ENCODE measurements around the gene SEPTIN10. TPM values are rescaled to one million over a fixed set of nuclear protein-coding genes. Genes with fewer than 3 reads are reported as not detected.
A peak's percentile ranks its signal among the peaks of the same experiment; 100 is the strongest.

The SEPTIN10 gene
- total and polyA plus RNA-seq, 5 donors from 2014 or later = 1.1 to 5.6 (median 4.8) TPM

- H3K27me3 ChIP-seq (ENCODE audit: control insufficient read depth, insufficient read depth, low read length) = no peaks in the 10 kb centered on the region
- no peak for ATAC-seq (ENCODE audit: low read depth in 2 of 2)
- H3K4me3 ChIP-seq (ENCODE audit: low read depth, low read length) = no peak overlapping the region
- Mint-ChIP-seq H3K36me3 (no peaks in the 10 kb centered on the region), H3K9me3 (peaks cover 0 to 3% (median 0%) of the 10 kb centered on the region in 7 donors), H3K27ac (peak overlapping the region in 1 of 3 donors; percentile 53), H3K4me3 (no peak overlapping the region), H3K27me3 (no peaks in the 10 kb centered on the region), H3K4me1 (peaks cover 5 to 13% (median 7%) of the 10 kb centered on the region in 4 donors)
- H3K36me3 ChIP-seq (ENCODE audit: control insufficient read depth, insufficient read depth, low read length) = no peaks in the 10 kb centered on the region
- H3K27ac ChIP-seq (ENCODE audit: insufficient read depth, low read length, poor library complexity, severe bottlenecking) = no peak overlapping the region
- H3K9me3 ChIP-seq (ENCODE audit: control insufficient read depth in 2 of 2, low read length in 2 of 2) = no peaks in the 10 kb centered on the region
- H3K4me1 ChIP-seq (ENCODE audit: control insufficient read depth, insufficient read depth, low read length, poor library complexity, severe bottlenecking) = no peaks in the 10 kb centered on the region
- DNase-seq = no peak
Measured at GRCh38 chr2:109638795-109639194, 25.0 kb upstream of the SEPTIN10 start.

GRCh38 chr2:109637749-109638570 lies 24.2 kb upstream of the SEPTIN10 start:
- Mint-ChIP-seq H3K4me3 (peak overlapping the region in 3 of 4 donors; percentile 1 to 90 (median 46)), H3K27ac (peak overlapping the region; percentile 47 to 75 (median 53)), H3K4me1 (peaks cover 6 to 13% (median 9%) of the 10 kb centered on the region in 4 donors), H3K9me3 (peaks cover 0 to 3% (median 0%) of the 10 kb centered on the region in 7 donors), H3K27me3 (no peaks in the 10 kb centered on the region), H3K36me3 (no peaks in the 10 kb centered on the region)
- no peaks in the 10 kb centered on the region for H3K9me3 ChIP-seq (ENCODE audit: control insufficient read depth in 2 of 2, low read length in 2 of 2)
- DNase-seq (peak in 2 of 3 donors; percentile 31 to 62), ATAC-seq (ENCODE audit: low read depth in 2 of 2) (peak; percentile 57 to 84)
- peak overlapping the region; percentile 42 for H3K4me3 ChIP-seq (ENCODE audit: low read depth, low read length)
- H3K27ac ChIP-seq (ENCODE audit: insufficient read depth, low read length, poor library complexity, severe bottlenecking) = no peak overlapping the region
- no peaks in the 10 kb centered on the region for H3K4me1 ChIP-seq (ENCODE audit: control insufficient read depth, insufficient read depth, low read length, poor library complexity, severe bottlenecking)
- H3K36me3 ChIP-seq (ENCODE audit: control insufficient read depth, insufficient read depth, low read length) = no peaks in the 10 kb centered on the region
- no peaks in the 10 kb centered on the region for H3K27me3 ChIP-seq (ENCODE audit: control insufficient read depth, insufficient read depth, low read length)

GRCh38 chr2:109636317-109636716 lies 22.6 kb upstream of the SEPTIN10 start:
- H3K36me3 ChIP-seq (ENCODE audit: control insufficient read depth, insufficient read depth, low read length) = no peaks in the 10 kb centered on the region
- Mint-ChIP-seq H3K4me3 (no peak overlapping the region), H3K27ac (no peak overlapping the region), H3K27me3 (no peaks in the 10 kb centered on the region), H3K9me3 (peaks cover 0 to 3% (median 0%) of the 10 kb centered on the region in 7 donors), H3K4me1 (peaks cover 6 to 13% (median 9%) of the 10 kb centered on the region in 4 donors), H3K36me3 (no peaks in the 10 kb centered on the region)
- no peak for ATAC-seq (ENCODE audit: low read depth in 2 of 2)
- H3K27me3 ChIP-seq (ENCODE audit: control insufficient read depth, insufficient read depth, low read length) = no peaks in the 10 kb centered on the region
- H3K9me3 ChIP-seq (ENCODE audit: control insufficient read depth in 2 of 2, low read length in 2 of 2) = no peaks in the 10 kb centered on the region
- DNase-seq = no peak
- no peaks in the 10 kb centered on the region for H3K4me1 ChIP-seq (ENCODE audit: control insufficient read depth, insufficient read depth, low read length, poor library complexity, severe bottlenecking)
- H3K27ac ChIP-seq (ENCODE audit: insufficient read depth, low read length, poor library complexity, severe bottlenecking) = no peak overlapping the region
- H3K4me3 ChIP-seq (ENCODE audit: low read depth, low read length) = no peak overlapping the region

GRCh38 chr2:109635426-109636304 lies 21.9 kb upstream of the SEPTIN10 start:
- DNase-seq (no peak), ATAC-seq (ENCODE audit: low read depth in 2 of 2) (no peak)
- Mint-ChIP-seq H3K4me3 (no peak overlapping the region), H3K36me3 (no peaks in the 10 kb centered on the region), H3K27me3 (no peaks in the 10 kb centered on the region), H3K27ac (no peak overlapping the region), H3K9me3 (peaks cover 0 to 3% (median 0%) of the 10 kb centered on the region in 7 donors), H3K4me1 (peaks cover 6 to 13% (median 9%) of the 10 kb centered on the region in 4 donors)
- no peaks in the 10 kb centered on the region for H3K4me1 ChIP-seq (ENCODE audit: control insufficient read depth, insufficient read depth, low read length, poor library complexity, severe bottlenecking)
- no peaks in the 10 kb centered on the region for H3K9me3 ChIP-seq (ENCODE audit: control insufficient read depth in 2 of 2, low read length in 2 of 2)
- H3K36me3 ChIP-seq (ENCODE audit: control insufficient read depth, insufficient read depth, low read length) = no peaks in the 10 kb centered on the region
- H3K4me3 ChIP-seq (ENCODE audit: low read depth, low read length) = no peak overlapping the region
- H3K27ac ChIP-seq (ENCODE audit: insufficient read depth, low read length, poor library complexity, severe bottlenecking) = no peak overlapping the region
- H3K27me3 ChIP-seq (ENCODE audit: control insufficient read depth, insufficient read depth, low read length) = no peaks in the 10 kb centered on the region

- DNase-seq (peak in 2 of 3 donors; percentile 20 to 40), ATAC-seq (ENCODE audit: low read depth in 2 of 2) (no peak)
- no peaks in the 10 kb centered on the region for H3K4me1 ChIP-seq (ENCODE audit: control insufficient read depth, insufficient read depth, low read length, poor library complexity, severe bottlenecking)
- H3K9me3 ChIP-seq (ENCODE audit: control insufficient read depth in 2 of 2, low read length in 2 of 2) = no peaks in the 10 kb centered on the region
- Mint-ChIP-seq H3K4me3 (peak overlapping the region in 2 of 4 donors; percentile 36 to 69), H3K4me1 (peaks cover 6 to 10% (median 8%) of the 10 kb centered on the region in 4 donors), H3K9me3 (peaks cover 0 to 3% (median 0%) of the 10 kb centered on the region in 7 donors), H3K27ac (peak overlapping the region in 1 of 3 donors; percentile 88), H3K36me3 (no peaks in the 10 kb centered on the region), H3K27me3 (peaks cover 3% of the 10 kb centered on the region)
- H3K4me3 ChIP-seq (ENCODE audit: low read depth, low read length) = no peak overlapping the region
- no peak overlapping the region for H3K27ac ChIP-seq (ENCODE audit: insufficient read depth, low read length, poor library complexity, severe bottlenecking)
- H3K36me3 ChIP-seq (ENCODE audit: control insufficient read depth, insufficient read depth, low read length) = no peaks in the 10 kb centered on the region
- H3K27me3 ChIP-seq (ENCODE audit: control insufficient read depth, insufficient read depth, low read length) = no peaks in the 10 kb centered on the region
Measured at GRCh38 chr2:109633284-109633961, 19.7 kb upstream of the SEPTIN10 start.

- Histone ChIP-seq H3K27me3 (ENCODE audit: control insufficient read depth, insufficient read depth, low read length) (no peaks in the 10 kb centered on the region), H3K4me1 (ENCODE audit: control insufficient read depth, insufficient read depth, low read length, poor library complexity, severe bottlenecking) (no peaks in the 10 kb centered on the region), H3K27ac (ENCODE audit: insufficient read depth, low read length, poor library complexity, severe bottlenecking) (no peak overlapping the region), H3K4me3 (ENCODE audit: low read depth, low read length) (no peak overlapping the region), H3K36me3 (ENCODE audit: control insufficient read depth, insufficient read depth, low read length) (no peaks in the 10 kb centered on the region), H3K9me3 (ENCODE audit: control insufficient read depth in 2 of 2, low read length in 2 of 2) (no peaks in the 10 kb centered on the region)
- Mint-ChIP-seq H3K9me3 (peaks cover 0 to 1% (median 0%) of the 10 kb centered on the region in 7 donors), H3K4me3 (no peak overlapping the region), H3K27ac (no peak overlapping the region), H3K27me3 (peaks cover 4% of the 10 kb centered on the region), H3K4me1 (peaks cover 0 to 6% (median 2%) of the 10 kb centered on the region in 4 donors), H3K36me3 (no peaks in the 10 kb centered on the region)
- no peak for DNase-seq
- no peak for ATAC-seq (ENCODE audit: low read depth in 2 of 2)
Measured at GRCh38 chr2:109632158-109632789, 18.5 kb upstream of the SEPTIN10 start.

GRCh38 chr2:109631741-109632140 lies 18.0 kb upstream of the SEPTIN10 start:
- Histone ChIP-seq H3K36me3 (ENCODE audit: control insufficient read depth, insufficient read depth, low read length) (no peaks in the 10 kb centered on the region), H3K4me3 (ENCODE audit: low read depth, low read length) (no peak overlapping the region), H3K4me1 (ENCODE audit: control insufficient read depth, insufficient read depth, low read length, poor library complexity, severe bottlenecking) (no peaks in the 10 kb centered on the region), H3K27me3 (ENCODE audit: control insufficient read depth, insufficient read depth, low read length) (no peaks in the 10 kb centered on the region), H3K27ac (ENCODE audit: insufficient read depth, low read length, poor library complexity, severe bottlenecking) (no peak overlapping the region), H3K9me3 (ENCODE audit: control insufficient read depth in 2 of 2, low read length in 2 of 2) (no peaks in the 10 kb centered on the region)
- DNase-seq (no peak), ATAC-seq (ENCODE audit: low read depth in 2 of 2) (no peak)
- H3K27ac Mint-ChIP-seq = no peak overlapping the region
- H3K4me1 Mint-ChIP-seq = peaks cover 0 to 4% (median 2%) of the 10 kb centered on the region in 4 donors
- peaks cover 0 to 1% (median 0%) of the 10 kb centered on the region in 7 donors for H3K9me3 Mint-ChIP-seq
- H3K27me3 Mint-ChIP-seq = peaks cover 4% of the 10 kb centered on the region
- H3K36me3 Mint-ChIP-seq = no peaks in the 10 kb centered on the region
- no peak overlapping the region for H3K4me3 Mint-ChIP-seq
